22Rv1 (cell line): Measurements from ENCODE around the gene MADCAM1.

Experiments used
- H3K27ac ChIP-seq: fragments of 450-650 bp; 2 replicates; pipeline ENCODE4 v1.5.1; 2017
- CTCF ChIP-seq: fragments of 450-650 bp; IDR thresholded peaks from 2 replicates; pipeline ENCODE4 v1.5.1; 2017; ENCODE audit warnings: mild to moderate bottlenecking
- ZFX ChIP-seq: fragments of 450-650 bp; IDR thresholded peaks from 2 replicates; pipeline ENCODE4 v1.6.1; 2017; ENCODE audit warnings: antibody characterized with exemption, borderline replicate concordance

The MADCAM1 gene

GRCh38 chr19:468587-469256, 27.6 kb upstream of the MADCAM1 start:
- TF ChIP-seq CTCF (no peak), ZFX (no peak)
- no peak overlapping the region for H3K27ac ChIP-seq

- no peak for TF ChIP-seq ZFX
- TF ChIP-seq CTCF, result no peak
- H3K27ac ChIP-seq, result no peak overlapping the region
Measured at GRCh38 chr19:469833-470232, 26.5 kb upstream of the MADCAM1 start.

- TF ChIP-seq ZFX (no peak), CTCF (no peak)
- H3K27ac ChIP-seq, result no peak overlapping the region
Measured at GRCh38 chr19:470701-471100, 25.6 kb upstream of the MADCAM1 start.

- no peak overlapping the region for H3K27ac ChIP-seq
- TF ChIP-seq CTCF (no peak), ZFX (no peak)
Measured at GRCh38 chr19:472005-472858, 24.1 kb upstream of the MADCAM1 start.

- no peak for TF ChIP-seq CTCF
- TF ChIP-seq ZFX, result no peak
- no peak overlapping the region for H3K27ac ChIP-seq
Measured at GRCh38 chr19:474126-475078, 21.9 kb upstream of the MADCAM1 start.

GRCh38 chr19:475360-475759, 20.9 kb upstream of the MADCAM1 start:
- no peak for TF ChIP-seq ZFX
- no peak for TF ChIP-seq CTCF
- H3K27ac ChIP-seq, result no peak overlapping the region
